Hypothalamus (tissue), 51 donors: Measurements from ENCODE around the gene NUDT4B.
"Not testable (repeated sequence)": the region's sequence is repeated elsewhere in the genome, so short reads cannot be mapped to it uniquely, and the experiment has no call there.

Source experiments
- DNase-seq, 51 donors: peaks; one replicate each; lab custom pipeline; 2025; lab: John Stamatoyannopoulos, UW

Gene NUDT4B

DNA sequence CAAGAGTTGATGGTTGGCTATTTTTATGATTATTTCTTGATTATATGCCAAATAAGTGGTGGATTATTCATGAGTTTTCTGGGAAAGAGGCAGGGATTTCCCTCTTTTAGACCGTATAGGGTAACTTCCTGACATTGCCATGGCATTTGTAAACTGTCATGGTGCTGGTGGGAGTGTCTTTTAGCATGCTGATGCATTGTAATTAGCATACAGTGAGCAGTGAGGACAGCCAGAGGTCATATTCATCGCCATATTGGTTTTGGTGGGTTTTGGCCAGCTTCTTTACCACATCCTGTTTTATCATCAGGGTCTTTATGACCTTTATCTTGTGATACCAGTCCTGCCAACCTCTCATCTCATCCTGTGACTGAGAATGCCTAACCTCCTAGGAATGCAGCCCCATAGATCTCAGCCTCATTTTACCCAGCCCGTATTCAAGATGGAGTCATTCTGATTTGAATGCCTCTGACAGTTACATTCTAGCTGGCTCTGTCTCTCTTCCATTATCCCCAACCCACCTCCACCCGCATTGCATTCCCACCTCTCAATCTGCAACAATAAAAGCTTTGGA, 45.3 kb downstream of the NUDT4B start:
- DNase-seq: not testable (repeated sequence)
